Peyer's patch (tissue), 4 donors: ENCODE measurements around the gene PKNOX2.

Source experiments
- CTCF ChIP-seq, 6 experiments: fragments of 450-650 bp in 4 of 6; fragments of 200-600 bp in 2 of 6; sonication (generic) in 1 of 6; IDR thresholded peaks; one replicate each; pipeline ENCODE4 v1.5.1; 2017 to 2019; ENCODE audit warnings: antibody characterized with exemption in 6 of 6, mild to moderate bottlenecking in 3 of 6, moderate library complexity in 1 of 6
- POLR2A ChIP-seq, 2 donors: fragments of 450-650 bp; IDR thresholded peaks; one replicate each; pipeline ENCODE4 v1.5.1; 2017; ENCODE audit warnings: antibody characterized with exemption in 2 of 2, mild to moderate bottlenecking in 2 of 2, moderate library complexity in 2 of 2

DNA sequence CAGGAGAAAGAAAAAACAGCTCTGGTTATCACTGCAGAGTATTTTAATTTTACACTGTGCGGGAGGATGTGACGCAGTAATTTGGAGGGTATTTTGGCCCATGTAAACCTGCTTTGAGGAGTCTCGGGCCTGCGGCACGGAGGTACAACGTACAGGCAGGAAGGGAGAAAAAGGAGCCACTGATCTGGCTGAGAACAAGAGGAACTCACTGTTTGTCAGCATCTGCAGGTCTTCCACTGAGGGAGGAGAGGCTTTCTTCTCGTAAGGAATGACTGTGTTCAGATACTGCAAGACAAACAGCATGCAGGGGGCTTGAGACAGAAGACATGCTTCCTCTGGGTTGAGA is 287.5 kb downstream of the PKNOX2 start:
- TF ChIP-seq CTCF (IDR thresholded peaks at IDR 0.05) (no peak), POLR2A (IDR thresholded peaks at IDR 0.05) (no peak)
